Calu3 (cell line): Measurements from ENCODE around the gene RPS13. TPM values are rescaled to one million over a fixed set of nuclear protein-coding genes. Genes with fewer than 3 reads are reported as not detected.

Experiments
- Bru-seq: library from RNA; stranded (reverse); fragments of 400-500 nt; gene quantifications from one replicate; lab custom pipeline; 2021; lab: Mats Ljungman, UMichigan
- BruChase-seq, 2 experiments: library from RNA; stranded (reverse); fragments of 400-500 nt; gene quantifications; one replicate each; lab custom pipeline; 2021; lab: Mats Ljungman, UMichigan
- BruUV-seq: library from RNA; stranded (reverse); fragments of 400-500 nt; replicated peaks from 2 replicates; lab custom pipeline; 2021; lab: Mats Ljungman, UMichigan
- CTCF ChIA-PET: fragments of 300-600 bp; sonication (Branson Sonifier 250); formaldehyde crosslinking; loops from one replicate; lab custom pipeline; 2022; ENCODE audit warnings: antibody characterized with exemption; lab: Charles Lee
- DNase-seq: peaks from one replicate; pipeline ENCODE4 v3.0.0; 2022
- H3K27ac Mint-ChIP-seq: one replicate; pipeline ENCODE4 v1.8.0; 2022; ENCODE audit warnings: mixed read lengths; ENCODE audit not compliant: unreplicated experiment
- H3K27me3 Mint-ChIP-seq: one replicate; pipeline ENCODE4 v1.8.0; 2022; ENCODE audit warnings: mixed read lengths; ENCODE audit not compliant: unreplicated experiment
- H3K36me3 Mint-ChIP-seq: one replicate; pipeline ENCODE4 v1.8.0; 2022; ENCODE audit warnings: mild to moderate bottlenecking, moderate library complexity, mixed read lengths; ENCODE audit not compliant: insufficient read depth, unreplicated experiment
- H3K4me1 Mint-ChIP-seq: one replicate; pipeline ENCODE4 v1.8.0; 2022; ENCODE audit warnings: mild to moderate bottlenecking, low read depth, mixed read lengths; ENCODE audit not compliant: unreplicated experiment
- H3K4me3 Mint-ChIP-seq: one replicate; pipeline ENCODE4 v1.8.0; 2022; ENCODE audit warnings: mild to moderate bottlenecking, low read depth, moderate library complexity, mixed read lengths; ENCODE audit not compliant: unreplicated experiment
- H3K9me3 Mint-ChIP-seq: one replicate; pipeline ENCODE4 v1.8.0; 2022; ENCODE audit warnings: low read depth, mixed read lengths; ENCODE audit not compliant: unreplicated experiment
- intact Hi-C: fragments of 100-400 bp; cut with micrococcal nuclease; formaldehyde crosslinking; loops from one replicate; pipeline ENCODE4 v1.10.0; 2022; ENCODE audit not compliant: unreplicated experiment
- long read RNA-seq: library from polyadenylated mRNA; stranded (forward); transcript quantifications from one replicate; pipeline ENCODE4 v2.0.0, GENCODE V29; 2022
- total RNA-seq: library from RNA; stranded (reverse); gene quantifications from 2 replicates; pipeline ENCODE4 v1.2.3, GENCODE V29; 2022
- TF ChIP-seq, protein P1 (sequence below): fragments of 200-600 bp; IDR thresholded peaks from one replicate; pipeline ENCODE4 v1.8.0; 2022; ENCODE audit warnings: antibody characterized with exemption; ENCODE audit not compliant: unreplicated experiment

RPS13 gene
- total RNA-seq (711 and 742 TPM in 2 replicates), Bru-seq, nascent RNA (percentile 99 among the genes with signal in this experiment), BruChase-seq, experiment 1, labeled RNA remaining after a 6-hour chase (percentile 99 among the genes with signal in this experiment), BruChase-seq, experiment 2, labeled RNA remaining after a 2-hour chase (percentile 98 among the genes with signal in this experiment)
- long read RNA-seq, transcript RPS13-201 (6 exons, 491 nt) = minor isoform, 7 of 1,359 reads
- long read RNA-seq, transcript RPS13-202 (6 exons, 646 nt) = major isoform, 1,312 of 1,359 reads
- long read RNA-seq, transcript RPS13-203 (5 exons, 664 nt) = minor isoform, 10 of 1,359 reads
- long read RNA-seq, partial matches to known transcripts = 4 of 1,359 reads
- long read RNA-seq, other reads (novel, unspliced or antisense) = 19 of 1,359 reads

DNA sequence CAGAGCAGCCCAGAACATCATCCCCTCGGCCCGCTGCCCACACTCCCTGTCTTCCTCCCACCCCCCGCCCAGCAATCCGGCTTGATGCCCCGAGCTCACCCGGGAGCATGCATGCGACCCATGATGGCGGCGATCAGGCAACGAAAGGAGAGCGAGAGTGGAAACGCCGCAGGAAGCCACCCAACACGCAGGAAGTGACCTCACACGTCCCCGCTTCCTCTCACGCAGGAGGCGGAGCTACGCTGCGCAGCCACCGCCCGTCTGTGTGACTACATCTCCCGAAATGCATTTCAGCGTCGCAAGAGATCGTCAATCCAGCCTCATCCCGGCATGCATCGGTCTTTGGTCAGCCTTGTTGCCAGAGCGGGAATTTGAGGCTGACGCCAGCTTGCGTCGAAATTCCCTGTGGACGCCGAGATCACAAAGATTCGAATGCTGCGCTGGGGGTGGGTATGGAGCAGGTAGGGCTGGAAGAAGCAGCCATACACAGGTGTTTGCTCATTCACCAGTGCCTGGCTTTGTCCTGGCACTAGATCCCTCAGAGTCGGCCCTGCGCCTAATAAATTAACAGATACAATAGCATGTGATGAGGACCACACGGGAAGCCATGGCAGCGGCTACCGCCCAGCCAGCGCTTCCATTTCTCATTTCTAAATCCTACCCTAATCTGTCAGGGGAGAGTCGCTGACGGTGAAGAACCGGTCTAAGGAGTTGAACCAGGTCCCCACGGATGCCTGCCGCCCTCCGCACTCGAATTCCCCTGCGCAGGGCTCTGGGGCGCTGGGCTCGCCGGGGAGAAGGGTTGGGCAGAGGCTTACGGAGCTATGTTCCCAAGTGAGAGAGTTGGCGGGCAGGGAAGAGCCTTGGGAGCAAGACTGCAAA is at the start of gene RPS13:
Gene RPS13 (minus strand): TSS at position 148 of the 882 bp plus-strand sequence. CDS start 26 bp downstream, at position 122.
- intact Hi-C loops = no loop called here
- TF ChIP-seq, protein P1, sequence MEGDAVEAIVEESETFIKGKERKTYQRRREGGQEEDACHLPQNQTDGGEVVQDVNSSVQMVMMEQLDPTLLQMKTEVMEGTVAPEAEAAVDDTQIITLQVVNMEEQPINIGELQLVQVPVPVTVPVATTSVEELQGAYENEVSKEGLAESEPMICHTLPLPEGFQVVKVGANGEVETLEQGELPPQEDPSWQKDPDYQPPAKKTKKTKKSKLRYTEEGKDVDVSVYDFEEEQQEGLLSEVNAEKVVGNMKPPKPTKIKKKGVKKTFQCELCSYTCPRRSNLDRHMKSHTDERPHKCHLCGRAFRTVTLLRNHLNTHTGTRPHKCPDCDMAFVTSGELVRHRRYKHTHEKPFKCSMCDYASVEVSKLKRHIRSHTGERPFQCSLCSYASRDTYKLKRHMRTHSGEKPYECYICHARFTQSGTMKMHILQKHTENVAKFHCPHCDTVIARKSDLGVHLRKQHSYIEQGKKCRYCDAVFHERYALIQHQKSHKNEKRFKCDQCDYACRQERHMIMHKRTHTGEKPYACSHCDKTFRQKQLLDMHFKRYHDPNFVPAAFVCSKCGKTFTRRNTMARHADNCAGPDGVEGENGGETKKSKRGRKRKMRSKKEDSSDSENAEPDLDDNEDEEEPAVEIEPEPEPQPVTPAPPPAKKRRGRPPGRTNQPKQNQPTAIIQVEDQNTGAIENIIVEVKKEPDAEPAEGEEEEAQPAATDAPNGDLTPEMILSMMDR = no peak
- peak; percentile 96 for DNase-seq
- H3K4me1 Mint-ChIP-seq = peaks cover 27% of the 10 kb centered on the region
- BruUV-seq = TSS peak; percentile 96
- H3K9me3 Mint-ChIP-seq = no peaks in the 10 kb centered on the region
- H3K27ac Mint-ChIP-seq = peak within 1 kb of the TSS; percentile 70
- no peaks in the 10 kb centered on the region for H3K27me3 Mint-ChIP-seq
- H3K36me3 Mint-ChIP-seq = peaks cover 67% of the 10 kb centered on the region
- H3K4me3 Mint-ChIP-seq = peak within 1 kb of the TSS; percentile 78
- CTCF ChIA-PET = interaction anchor here (0.6 to 1.3 kb wide), 14 partner anchors 9 to 1782 kb away, joined by 3 to 5 read pairs (median 3); no protein-coding TSS in a partner anchor

DNA sequence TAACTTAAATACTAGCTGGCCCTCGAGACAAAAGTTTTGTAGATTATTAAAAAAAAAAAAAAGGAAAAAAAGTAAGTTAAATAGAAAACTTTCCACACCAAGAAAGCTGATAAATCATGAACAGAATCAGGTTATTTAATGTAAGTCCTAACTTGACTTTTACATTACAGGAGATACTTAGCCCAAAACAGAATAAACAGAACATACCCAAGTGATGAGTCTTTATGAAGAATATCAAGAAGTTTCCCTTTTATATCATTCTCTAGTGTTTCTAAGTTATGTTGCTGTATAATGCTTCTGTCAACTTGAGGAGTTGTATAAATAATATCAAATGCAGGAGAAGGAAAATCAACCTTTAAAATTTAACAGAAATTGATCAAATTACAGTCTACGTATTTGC is 44.5 kb upstream of the RPS13 start:
- no peaks in the 10 kb centered on the region for H3K27me3 Mint-ChIP-seq
- CTCF ChIA-PET = no interaction called here
- no peak for DNase-seq
- intact Hi-C loops = no loop called here
- H3K36me3 Mint-ChIP-seq = peaks cover 10% of the 10 kb centered on the region
- TF ChIP-seq, protein P1 = no peak
- no peaks in the 10 kb centered on the region for H3K4me1 Mint-ChIP-seq
- H3K4me3 Mint-ChIP-seq = no peak overlapping the region
- no peaks in the 10 kb centered on the region for H3K9me3 Mint-ChIP-seq
- BruUV-seq = no TSS peak
- no peak overlapping the region for H3K27ac Mint-ChIP-seq

DNA sequence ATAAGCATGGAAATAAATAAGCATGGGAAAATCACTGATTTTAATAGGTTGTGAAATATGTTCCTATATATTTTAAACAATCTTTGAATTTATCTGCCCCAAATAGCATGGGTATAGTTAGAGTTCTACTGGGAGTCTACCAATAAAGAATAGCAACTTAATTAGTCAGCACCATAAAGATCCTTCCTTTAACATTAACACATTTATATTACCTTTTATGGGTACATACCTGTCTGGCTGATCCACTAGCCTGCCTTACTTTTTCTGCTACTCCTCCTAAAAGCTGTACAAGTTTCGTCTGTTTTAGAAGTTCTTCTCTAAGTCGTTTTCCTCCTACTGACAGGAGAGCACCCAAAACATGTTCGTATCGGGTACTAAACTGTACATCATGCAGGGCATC is 39.8 kb upstream of the RPS13 start:
- CTCF ChIA-PET = no interaction called here
- Mint-ChIP-seq H3K9me3 (no peaks in the 10 kb centered on the region), H3K27me3 (no peaks in the 10 kb centered on the region), H3K36me3 (peaks cover 19% of the 10 kb centered on the region), H3K27ac (no peak overlapping the region), H3K4me3 (no peak overlapping the region), H3K4me1 (no peaks in the 10 kb centered on the region)
- DNase-seq = no peak
- TF ChIP-seq, protein P1 = no peak
- no TSS peak for BruUV-seq
- intact Hi-C loops = loop anchor here (10.0 kb wide), 1 partner anchor 88 kb away; the partner anchor contains the start of gene PIK3C2A

DNA sequence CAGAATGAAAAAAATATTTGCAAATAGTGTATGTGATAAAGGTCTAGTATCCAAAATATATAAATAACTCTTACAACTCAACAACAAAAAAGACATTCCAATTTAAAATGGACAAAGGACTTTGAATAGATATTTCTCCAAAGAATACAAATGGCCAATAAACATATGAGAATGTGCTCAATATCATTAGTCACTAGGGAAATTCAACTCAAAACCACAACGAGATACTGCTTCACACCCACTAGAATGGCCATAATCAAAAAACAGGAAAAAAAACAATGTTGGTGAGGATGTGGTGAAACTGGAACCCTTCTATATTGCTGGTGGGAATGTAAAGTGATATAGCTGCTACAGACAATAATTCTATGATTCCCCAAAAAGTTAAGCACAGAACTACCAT is 38.6 kb upstream of the RPS13 start:
- no peak for DNase-seq
- no TSS peak for BruUV-seq
- H3K4me1 Mint-ChIP-seq = no peaks in the 10 kb centered on the region
- TF ChIP-seq, protein P1 = no peak
- intact Hi-C loops = loop anchor here (10.0 kb wide), 1 partner anchor 89 kb away; the partner anchor contains the start of gene PIK3C2A
- no peak overlapping the region for H3K4me3 Mint-ChIP-seq
- H3K27ac Mint-ChIP-seq = no peak overlapping the region
- H3K9me3 Mint-ChIP-seq = no peaks in the 10 kb centered on the region
- peaks cover 27% of the 10 kb centered on the region for H3K36me3 Mint-ChIP-seq
- H3K27me3 Mint-ChIP-seq = no peaks in the 10 kb centered on the region
- CTCF ChIA-PET = no interaction called here
